GM12891 (cell line): ENCODE results near the gene CD151.

ENCODE experiments used
- POLR2A ChIP-seq: IDR thresholded peaks from 2 replicates; pipeline ENCODE4 v1.6.1; 2011; ENCODE audit warnings: low read depth, low read length, control low read depth
- POLR2AphosphoS5 ChIP-seq: IDR thresholded peaks from 2 replicates; pipeline ENCODE4 v1.6.1; 2011; ENCODE audit warnings: low read depth, low read length, control low read depth
- SPI1 ChIP-seq: IDR thresholded peaks from 2 replicates; pipeline ENCODE4 v1.6.1; 2011; ENCODE audit warnings: low read depth, low read length, control low read depth
- TAF1 ChIP-seq: IDR thresholded peaks from 2 replicates; pipeline ENCODE4 v1.6.1; 2011; ENCODE audit warnings: low read depth, low read length, control low read depth

DNA sequence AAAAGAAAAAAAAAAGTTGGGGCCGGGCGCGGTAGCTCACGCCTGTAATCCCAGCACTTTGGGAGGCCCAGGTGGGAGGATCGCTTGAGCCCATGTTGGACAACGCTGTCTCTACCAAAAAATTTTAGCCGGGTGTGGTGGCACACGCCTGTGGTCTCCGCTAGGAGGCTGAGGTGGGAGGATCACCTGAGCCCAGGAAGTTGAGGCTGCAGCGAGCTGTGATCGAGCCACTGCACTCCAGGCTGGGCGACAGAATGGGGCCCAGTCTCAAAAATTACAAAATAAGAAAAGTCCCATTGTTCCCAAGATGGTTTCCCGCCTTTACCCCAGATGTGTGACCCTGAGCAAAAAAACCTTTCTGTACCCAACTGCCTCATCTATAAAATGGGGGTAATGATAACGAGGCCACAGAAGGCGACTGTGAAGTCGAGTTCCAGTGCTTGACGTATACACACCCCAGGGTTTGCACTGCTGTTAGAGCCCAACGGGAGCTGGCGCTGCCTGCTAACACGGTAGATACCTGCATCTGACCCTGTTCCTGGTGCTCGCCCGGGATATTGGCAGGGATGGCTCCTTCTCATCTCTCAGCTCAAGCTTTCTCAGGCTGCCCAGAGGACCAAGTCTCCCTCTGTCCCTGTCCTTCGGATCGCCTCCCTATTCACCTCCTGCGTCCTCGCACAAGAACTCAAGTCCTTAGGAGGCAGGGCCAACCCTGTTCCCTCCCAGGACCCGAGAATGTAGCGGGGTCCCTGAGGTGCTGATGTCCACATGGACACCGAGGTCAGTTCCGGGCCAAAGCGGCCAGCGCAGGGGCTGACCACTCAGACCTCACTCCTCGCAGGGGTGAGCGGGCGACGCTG, 24.1 kb upstream of the CD151 start:
- TF ChIP-seq POLR2A (no peak), TAF1 (no peak), POLR2AphosphoS5 (no peak), SPI1 (no peak)
